Stromal cell of bone marrow (primary cell): ENCODE data around the gene PCGF2.

Experiments
- DNase-seq: peaks from one replicate; pipeline ENCODE4 v3.0.0-alpha.2; 2012; ENCODE audit warnings: low read depth

The PCGF2 gene

DNA sequence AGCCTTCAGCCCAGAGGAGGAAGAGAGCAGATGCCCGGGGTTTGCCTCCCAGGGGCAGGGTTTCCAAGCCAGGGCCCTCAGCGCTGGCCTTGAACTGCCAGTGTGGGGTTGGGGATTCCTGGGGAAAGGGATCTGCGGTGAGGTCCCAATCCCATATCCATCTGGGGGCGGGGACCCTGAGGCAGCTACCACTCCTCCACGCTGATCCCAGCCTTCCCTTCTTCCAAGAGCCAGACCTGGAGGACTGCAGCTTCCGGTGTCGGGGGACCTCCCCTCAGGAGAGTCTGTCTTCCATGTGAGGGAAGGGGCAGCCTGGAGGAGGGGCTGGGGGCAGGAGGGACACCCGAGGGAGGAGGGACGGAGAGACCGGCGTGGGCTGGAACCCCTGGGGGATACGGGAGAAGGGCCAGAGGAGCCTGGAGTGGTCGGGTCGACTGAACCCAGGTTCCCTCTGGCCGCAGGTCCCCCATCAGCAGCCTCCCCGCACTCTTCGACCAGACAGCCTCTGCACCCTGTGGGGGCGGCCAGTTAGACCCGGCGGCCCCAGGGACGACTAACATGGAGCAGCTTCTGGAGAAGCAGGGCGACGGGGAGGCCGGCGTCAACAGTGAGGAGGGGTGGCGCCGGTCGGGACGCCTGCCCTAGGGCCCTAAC is 28.7 kb downstream of the PCGF2 start:
- no peak for DNase-seq

DNA sequence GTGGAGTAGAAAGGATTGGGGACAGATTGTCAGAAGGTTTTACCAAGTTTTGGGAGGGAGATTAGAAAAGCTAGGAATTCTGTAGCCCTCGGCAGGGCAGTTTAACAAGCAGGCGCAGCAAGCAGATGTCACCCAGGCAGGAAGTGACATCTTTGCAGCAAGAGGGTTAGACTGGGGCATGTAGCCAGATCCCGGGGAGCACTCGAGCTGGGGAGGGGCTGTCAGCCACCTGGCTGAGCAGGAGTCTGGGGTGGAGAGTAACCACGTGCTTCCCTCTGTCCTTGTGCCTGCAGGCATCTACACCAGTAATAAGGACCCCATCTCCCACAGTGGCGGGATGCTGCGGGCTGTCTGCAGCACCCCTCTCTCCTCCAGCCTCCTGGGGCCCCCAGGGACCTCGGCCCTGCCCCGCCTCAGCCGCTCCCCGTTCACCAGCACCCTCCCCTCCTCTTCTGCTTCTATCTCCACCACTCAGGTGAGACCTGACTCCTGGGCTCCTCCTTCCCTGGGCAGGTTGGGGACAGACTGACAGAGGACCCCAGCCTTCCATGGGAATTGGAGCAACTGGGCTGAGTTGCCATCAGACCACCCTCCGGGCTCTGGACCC is 30.9 kb downstream of the PCGF2 start:
- no peak for DNase-seq

DNA sequence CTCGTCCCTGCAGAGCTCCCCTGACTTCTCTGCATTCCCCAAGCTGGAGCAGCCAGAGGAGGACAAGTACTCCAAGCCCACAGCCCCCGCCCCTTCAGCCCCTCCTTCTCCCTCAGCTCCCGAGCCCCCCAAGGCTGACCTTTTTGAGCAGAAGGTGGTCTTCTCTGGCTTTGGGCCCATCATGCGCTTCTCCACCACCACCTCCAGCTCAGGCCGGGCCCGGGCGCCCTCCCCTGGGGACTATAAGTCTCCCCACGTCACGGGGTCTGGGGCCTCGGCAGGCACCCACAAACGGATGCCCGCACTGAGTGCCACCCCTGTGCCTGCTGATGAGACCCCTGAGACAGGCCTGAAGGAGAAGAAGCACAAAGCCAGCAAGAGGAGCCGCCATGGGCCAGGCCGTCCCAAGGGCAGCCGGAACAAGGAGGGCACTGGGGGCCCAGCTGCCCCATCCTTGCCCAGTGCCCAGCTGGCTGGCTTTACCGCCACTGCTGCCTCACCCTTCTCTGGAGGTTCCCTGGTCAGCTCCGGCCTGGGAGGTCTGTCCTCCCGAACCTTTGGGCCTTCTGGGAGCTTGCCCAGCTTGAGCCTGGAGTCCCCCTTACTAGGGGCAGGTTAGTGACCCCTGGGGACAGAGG is 31.6 kb downstream of the PCGF2 start:
- DNase-seq: no peak

DNA sequence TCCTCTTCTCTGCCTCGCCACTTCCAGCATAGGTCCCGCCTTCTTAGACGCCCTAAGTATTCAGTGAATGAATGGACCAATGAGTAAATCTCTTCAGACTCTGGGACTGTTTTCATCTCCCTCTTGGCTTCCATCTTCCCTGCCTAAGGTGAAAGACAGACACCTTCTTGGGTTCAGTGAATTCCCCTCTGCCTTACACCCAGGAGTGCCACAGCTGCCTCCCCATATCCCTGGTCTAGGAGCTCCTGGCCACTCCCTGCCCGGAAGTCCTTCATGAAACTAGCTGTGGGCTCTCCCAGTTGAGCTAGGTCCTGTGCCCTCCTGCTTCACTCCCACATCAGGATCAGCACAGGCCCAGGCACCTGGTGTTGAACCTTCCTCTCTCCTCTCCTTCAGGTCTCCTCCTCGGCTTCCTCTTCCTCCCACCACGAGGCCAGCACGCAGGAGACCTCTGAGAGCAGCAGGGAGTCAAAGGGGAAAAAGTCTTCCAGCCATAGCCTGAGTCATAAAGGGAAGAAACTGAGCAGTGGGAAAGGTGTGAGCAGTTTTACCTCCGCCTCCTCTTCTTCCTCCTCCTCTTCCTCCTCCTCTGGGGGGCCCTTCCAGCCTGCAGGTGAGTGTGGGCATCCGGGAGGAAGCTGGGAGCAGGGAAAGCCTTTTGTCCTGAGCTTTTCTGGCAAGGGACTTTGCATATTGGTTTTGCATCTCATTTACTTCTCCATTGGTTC is 32.8 kb downstream of the PCGF2 start:
- no peak for DNase-seq

DNA sequence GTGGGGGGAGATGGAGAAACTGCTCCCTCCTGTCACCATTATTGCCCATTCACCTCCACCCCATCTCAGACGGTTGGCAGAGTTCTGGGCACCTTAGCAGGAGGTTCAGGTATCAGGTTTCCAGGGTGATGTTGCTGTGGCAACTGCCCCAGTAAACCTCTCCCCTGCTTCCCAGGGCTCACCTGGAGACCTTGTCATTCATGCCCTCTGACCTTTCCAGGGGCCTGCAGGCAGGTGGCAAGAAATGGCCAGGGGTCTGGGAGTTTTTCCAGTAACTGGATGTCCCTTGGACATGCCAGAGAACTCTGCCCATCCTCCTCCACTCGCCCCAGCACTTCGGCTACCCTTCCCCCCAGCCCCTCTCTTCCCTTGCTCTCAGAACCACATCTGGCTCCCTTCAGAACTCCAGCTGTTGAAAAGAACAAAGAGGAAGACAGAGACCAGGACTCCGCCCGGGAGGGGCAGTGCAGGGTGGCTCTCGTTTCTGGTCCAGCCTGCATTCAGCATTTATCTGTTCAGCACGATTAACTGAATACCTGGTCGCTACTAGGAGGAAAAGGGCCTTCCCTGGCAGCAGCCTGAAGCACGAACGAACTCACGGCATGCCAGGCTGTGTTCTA is 34.6 kb downstream of the PCGF2 start:
- no peak for DNase-seq

DNA sequence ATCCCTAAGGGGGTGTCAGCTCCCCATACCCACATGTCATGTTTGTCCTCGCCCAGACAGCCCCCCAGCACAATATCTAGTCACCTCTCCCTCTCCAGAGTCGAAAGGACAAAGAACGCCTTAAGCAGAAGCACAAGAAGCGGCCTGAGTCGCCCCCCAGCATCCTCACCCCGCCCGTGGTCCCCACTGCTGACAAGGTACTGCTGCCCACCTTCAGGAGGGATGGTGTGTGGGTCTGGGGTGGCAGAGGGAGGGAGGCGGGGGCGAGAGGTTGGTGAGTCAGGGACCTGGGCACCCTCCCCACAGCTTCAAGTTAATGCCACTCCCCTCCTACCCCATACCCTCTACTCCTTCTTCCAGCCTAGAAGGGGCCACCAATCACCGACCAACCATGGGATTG is 35.5 kb downstream of the PCGF2 start:
- no peak for DNase-seq

DNA sequence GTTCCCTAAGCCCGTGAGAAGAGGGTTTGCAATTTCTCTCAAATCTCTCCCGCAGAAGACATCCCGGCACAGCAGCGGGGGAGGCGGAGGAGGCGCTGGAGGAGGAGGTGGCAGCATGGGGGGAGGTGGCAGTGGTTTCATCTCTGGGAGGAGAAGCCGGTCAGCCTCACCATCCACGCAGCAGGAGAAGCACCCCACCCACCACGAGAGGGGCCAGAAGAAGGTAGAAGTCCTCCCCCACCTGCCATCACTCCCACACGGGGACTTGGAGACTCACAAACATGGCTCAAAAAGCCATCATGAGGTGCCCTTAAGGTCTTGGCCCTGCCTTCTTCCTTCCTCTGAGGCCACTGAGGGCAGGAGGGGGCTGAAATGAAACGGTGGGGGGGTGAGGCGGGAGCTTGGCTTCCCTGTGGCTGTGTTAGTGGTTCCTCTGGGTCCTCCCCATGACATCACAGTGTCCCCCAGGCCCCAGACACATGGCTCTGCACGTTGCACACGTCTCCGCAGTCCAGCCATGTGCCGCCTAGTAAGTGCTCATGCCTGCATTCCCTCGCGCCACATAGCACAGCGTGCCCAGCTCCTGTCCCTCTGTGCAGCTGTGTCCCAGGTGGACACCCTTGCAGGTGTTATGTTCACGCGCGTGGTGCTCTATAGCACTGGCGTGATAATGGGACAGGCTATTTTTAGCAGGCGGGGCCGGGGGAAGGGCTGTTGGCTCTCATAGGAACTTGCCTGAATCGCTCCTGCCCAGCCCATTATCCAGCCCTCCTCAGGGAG is 36.2 kb downstream of the PCGF2 start:
- DNase-seq: no peak

DNA sequence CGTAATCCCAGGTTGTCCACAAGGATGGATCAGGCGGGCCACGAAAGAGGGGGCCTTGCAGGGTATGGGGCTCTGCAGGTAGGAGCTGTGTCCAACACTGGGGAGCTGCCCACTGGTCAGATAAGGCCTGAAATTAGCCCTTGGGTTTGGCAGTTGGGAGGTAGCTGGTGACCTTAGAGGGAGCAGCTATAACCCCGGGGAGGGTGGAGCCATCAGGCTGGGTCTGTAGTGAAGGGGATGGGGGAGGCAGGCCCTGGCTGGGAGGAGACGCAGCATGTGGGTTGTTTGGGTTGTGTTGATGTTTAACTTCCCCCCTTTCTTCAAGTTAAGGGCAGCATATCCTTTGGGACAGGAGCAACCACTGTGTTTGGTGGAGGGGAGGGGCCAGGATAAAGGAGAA is 37.2 kb downstream of the PCGF2 start:
- no peak for DNase-seq

DNA sequence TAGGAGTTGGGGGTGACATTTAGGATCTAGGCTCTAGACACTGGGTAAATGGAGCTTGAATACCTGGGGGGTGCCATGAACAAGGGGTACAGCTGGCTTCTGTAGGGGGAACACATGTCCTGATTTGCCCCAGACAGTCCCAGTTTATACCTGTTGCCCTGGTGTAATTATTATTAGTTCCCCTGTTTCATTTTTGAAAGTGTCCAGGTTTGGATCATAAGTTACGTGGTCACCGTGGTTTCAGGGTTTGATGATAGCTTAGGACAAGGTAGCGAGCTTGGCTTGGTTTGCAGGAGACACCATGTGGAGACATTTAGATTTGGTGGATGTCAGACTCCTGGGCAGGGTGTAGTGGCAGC is 37.6 kb downstream of the PCGF2 start:
- no peak for DNase-seq

DNA sequence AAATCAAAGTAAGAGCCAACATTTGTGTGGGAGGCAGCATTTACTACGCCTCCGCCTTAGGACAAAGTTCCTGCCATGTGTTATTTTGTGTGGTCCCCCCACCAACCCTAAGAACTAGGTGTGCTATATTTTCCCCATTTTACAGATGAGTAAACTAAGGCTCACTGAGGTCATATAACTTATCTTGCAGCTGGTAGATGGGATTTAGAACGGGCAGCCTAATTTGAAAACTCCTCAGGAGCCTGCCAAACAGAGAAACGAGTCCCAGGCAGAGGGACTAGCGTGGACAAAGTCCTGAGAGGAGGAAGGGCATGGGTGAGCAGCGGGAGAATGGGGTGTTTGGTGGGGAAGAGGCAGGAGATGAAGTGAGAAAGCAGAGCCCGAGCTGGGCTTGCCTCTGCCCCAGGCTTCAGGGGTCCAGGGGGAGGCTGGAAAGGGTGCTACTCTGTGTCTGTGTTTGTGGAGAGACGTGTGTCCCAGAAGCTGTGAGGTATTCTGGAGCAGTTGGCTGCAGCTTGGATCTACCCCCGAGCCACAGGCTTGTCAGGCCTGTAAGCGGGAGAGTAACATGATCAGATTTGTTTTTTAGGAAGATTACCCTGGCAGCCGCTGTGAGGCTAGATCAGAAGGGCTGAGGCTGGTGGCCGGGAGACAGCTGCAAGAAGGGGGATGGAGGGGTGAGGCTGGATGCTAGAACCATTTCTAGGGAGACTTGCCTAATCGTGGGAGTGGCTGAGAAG is 38.1 kb downstream of the PCGF2 start:
- DNase-seq: no peak

DNA sequence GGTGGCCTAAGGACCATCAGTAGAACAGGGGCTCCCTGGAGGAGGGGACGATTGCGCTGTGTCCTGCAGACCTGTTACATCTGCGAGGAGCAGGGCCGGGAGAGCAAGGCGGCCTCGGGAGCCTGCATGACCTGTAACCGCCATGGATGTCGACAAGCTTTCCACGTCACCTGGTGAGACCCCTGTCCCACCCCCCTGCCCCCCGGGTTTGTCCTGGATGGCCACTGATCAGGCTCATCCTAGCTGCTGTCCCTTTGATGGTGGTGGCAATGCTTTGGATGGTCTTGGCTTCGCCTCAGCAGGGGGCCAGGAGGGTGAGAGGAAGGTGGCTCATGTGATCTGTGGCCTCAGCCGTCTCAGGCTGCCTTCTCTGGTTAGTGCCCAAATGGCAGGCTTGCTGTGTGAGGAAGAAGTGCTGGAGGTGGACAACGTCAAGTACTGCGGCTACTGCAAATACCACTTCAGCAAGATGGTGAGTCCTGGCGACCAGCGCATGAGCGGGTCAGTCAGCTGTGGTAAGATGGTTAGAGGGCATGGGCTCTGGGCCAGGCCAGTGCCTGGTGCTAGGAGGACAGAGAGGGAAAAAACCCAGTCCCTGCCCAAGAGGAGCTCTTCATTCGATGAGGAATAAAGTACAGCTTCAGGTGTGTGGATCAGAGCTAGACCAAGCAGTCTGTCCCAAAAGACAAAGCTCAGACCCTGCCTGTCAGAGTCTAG is 38.9 kb downstream of the PCGF2 start:
- no peak for DNase-seq

DNA sequence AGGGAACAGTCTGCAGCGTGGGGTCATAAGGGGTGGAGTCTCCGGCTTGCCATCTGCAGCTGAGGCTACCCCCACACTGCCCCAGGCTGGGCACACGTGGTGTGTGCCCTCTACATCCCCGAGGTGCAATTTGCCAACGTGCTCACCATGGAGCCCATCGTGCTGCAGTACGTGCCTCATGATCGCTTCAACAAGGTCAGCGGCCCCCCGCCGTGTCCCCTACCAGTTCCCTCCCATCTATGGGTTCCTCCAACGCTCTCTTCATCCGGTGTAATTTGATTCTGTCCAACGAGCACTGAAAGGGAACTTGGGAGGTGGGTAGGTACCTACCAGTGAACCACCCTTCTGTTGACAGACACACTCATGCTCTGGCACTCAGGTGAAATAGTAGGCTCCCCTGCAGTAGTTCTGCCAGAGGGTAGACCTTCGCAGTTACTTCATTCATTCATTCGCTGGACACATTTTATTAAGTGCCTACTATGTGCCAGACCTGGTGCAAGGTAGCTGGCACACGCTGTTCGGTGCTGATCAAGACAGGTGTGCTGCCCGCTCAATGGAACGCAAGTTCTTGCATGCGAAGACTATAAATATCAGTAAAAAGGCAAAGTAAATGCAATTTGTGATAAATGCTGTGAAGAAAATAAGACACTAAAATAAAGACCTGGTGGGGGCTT is 40.3 kb downstream of the PCGF2 start:
- no peak for DNase-seq

DNA sequence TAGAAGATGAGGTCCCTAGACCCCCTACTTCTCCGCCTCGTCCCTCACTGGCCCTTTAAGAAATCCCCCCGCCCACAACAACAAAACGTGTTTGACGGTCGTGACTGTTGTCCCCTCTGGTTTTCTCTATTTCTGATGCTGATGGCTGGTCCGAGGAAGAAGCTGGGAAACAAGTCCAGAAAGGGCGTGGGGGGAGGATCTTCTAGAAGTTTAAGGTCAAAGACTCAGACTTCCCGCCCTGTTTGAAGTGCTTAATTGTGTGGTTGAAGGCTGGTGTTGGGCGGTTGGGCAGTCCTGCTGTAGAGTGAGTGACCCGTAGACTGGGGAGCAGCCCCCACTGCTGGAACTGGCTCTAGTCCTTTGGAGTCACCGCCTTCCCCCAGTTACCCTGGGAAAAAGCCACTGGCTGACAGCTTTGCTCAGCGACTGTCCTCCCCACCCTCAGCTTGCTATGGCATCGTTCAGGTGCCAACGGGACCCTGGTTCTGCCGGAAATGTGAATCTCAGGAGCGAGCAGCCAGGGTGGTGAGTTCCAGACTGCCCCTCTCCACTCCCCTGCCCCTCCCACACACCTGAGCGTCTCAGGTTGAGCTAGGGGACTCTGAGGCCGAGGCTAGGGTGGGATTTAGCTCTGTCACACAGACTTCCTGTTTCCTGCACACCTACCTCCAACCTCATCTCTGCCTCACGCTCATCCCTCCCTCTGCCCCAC is 41.5 kb downstream of the PCGF2 start:
- DNase-seq: no peak

DNA sequence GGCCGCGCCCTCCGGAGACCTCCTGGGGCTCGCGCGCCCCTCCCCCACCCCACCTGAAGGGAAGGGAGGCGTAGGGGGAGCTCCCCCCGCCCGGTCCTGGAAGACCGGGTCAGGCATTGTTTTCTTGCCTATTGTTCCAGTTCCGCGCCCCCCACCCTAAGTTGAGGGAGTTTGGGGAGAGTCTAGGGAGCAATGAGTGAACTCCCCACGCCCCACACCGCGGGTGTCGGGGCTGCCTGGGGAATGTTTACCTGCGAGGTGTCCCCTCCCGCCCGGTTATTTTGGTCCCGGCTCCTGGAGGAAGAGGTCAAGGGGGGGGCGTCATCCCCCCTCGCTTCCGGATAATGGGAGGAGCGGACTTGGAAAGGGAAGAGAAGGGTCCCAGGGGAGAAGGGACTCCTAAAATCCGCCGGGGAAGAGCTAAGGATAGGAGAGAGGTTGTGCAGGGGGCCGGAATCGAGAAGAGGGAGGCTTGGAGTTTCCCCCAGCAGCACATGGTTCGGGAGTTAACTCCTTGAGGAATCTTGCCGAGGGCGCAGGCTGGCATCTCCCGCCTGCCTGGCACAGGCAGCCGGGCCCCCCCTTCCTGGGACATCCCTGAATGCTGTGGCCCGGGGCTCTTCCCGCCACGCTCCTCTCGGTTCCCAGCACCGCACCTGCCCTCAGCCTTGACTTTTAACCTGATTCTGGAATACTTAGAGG is 42.2 kb downstream of the PCGF2 start:
- no peak for DNase-seq

DNA sequence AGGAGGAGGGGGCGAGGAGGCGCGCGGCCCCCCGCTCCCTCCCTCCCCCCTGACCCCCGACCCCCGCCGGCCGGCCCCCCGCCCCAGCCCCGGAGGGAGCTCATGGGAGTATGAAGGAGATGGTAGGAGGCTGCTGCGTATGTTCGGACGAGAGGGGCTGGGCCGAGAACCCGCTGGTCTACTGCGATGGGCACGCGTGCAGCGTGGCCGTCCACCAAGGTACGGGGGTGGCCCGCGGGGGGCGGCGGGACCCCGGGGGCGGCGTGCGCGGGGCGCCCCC is 42.7 kb downstream of the PCGF2 start:
- no peak for DNase-seq

DNA sequence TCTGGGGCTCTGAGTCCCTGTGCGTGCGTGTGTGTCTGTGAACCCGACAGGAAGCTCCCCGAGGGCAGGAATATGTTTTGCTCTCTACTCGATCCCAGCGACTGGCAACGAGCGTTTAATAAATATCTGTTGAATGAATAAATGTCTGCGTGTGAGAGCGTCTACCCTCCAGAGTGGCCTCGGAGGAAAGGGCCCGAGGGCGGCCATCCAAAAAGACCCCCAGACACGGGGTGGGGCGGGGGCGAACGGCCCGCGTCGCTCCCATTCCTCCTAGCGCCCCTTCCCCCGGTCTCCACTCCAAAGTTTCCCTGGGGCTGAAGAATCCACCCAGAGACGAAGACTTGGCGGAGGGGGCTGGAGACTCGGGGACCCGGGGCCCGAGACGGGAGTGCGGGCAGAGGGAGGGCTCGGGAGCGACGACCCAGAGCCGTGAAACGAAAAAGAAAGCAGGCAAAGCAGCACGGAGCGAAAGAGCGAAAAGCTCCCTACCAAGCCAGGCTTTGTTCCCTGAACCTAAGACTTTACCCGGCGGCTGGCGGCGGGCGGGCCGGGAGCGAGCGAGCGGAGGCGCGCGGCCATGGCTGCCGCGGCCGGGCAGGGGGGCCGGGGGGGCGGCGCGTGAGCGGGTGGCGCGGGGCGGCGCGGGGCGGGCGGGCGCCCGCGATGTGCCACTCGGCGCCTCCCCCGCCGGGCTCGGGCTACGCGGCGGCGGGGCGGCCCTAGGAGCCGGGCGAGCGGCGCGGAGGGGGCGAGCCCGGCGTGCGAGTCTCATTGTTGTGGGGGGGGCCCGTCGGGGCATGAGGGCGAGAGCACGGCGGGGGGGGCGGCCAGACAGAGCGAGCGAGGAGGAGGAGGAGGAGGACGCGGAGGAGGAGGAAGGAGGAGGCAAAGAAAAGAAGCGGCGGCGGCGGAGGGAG is 43.3 kb downstream of the PCGF2 start, which contains the start of gene MLLT6:
Gene MLLT6, plus strand, starts transcription at position 668 of the 917 bp plus-strand sequence. CDS start 360 bp downstream, outside the sequence.
- peak; percentile 75 for DNase-seq

DNA sequence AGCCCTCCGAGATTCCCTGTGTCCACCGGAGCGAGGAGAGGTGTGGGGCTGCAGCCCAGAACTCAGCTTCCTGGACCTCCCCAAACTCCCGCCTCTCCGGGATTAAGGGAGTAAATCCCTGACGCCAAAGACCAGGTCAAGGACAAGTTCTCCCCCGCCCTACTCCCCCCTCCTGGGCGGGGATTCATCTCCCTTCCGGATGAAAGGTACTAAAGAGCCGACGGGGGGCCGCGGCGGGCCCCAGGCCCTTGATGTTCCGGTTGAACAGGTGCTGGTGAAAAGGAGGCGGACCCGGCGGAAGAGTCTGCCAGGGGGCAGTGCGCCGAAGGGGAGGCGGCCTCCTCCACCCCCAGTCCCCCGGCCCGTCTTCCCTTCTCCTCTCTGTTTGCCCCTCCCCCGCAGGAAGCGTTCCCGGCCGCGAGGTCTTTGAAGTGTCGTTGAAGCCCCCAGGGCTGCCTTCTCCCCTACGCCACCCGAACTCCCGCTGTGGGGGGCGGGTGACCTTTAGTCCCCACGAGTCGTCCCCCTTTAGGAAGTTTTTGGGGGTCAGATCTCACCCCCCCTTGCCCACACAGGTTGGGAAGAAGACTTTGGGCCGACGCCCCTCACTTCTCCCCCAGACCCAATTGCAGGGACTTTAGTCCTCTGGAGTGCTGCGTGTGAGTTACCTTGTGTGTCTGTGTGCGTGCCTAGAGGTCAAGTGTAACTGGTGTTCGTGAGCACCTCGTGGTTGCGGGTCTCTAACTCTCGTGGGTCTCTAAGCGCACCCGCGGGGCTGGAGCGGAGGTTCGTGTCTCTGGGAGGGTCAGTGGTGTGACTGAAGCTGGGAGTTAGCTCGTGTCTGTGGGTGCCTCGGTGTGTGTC is 44.2 kb downstream of the PCGF2 start:
- no peak for DNase-seq
